GM19468 (cell line): ENCODE data around the gene PPP1R1B.

ENCODE experiments used
- ATAC-seq: cut with Tn5 transposase; IDR thresholded peaks from one replicate; pipeline ENCODE4 v1.9.1; 2021; ENCODE audit warnings: mild to moderate bottlenecking, moderate library complexity, moderate number of reproducible peaks; ENCODE audit not compliant: unreplicated experiment; ENCODE audit errors: extremely low read depth

Gene PPP1R1B

GRCh38 chr17:39648616-39649366 lies 22.0 kb downstream of the PPP1R1B start:
- no peak for ATAC-seq

GRCh38 chr17:39650121-39650579 lies 23.4 kb downstream of the PPP1R1B start:
- no peak for ATAC-seq

GRCh38 chr17:39651923-39652586 lies 25.3 kb downstream of the PPP1R1B start:
- no peak for ATAC-seq

GRCh38 chr17:39652587-39653315 lies 26.0 kb downstream of the PPP1R1B start:
- no peak for ATAC-seq

- ATAC-seq: no peak
These were observed 26.5 kb downstream of the PPP1R1B start for GRCh38 chr17:39653316-39653661.

- no peak for ATAC-seq
These were observed 27.0 kb downstream of the PPP1R1B start for GRCh38 chr17:39653662-39654331.

- no peak for ATAC-seq
These were observed 28.4 kb downstream of the PPP1R1B start for GRCh38 chr17:39655105-39655504.

- ATAC-seq: no peak
These were observed 31.6 kb downstream of the PPP1R1B start for GRCh38 chr17:39658346-39658745.

- ATAC-seq: no peak
These were observed 32.0 kb downstream of the PPP1R1B start for GRCh38 chr17:39658760-39659159.

- no peak for ATAC-seq
These were observed 32.7 kb downstream of the PPP1R1B start for GRCh38 chr17:39659279-39660010.

GRCh38 chr17:39660011-39660360 lies 33.2 kb downstream of the PPP1R1B start:
- ATAC-seq: no peak

- no peak for ATAC-seq
These were observed 33.9 kb downstream of the PPP1R1B start for GRCh38 chr17:39660397-39661385.

GRCh38 chr17:39661744-39662541 lies 35.2 kb downstream of the PPP1R1B start:
- no peak for ATAC-seq

- no peak for ATAC-seq
These were observed 36.0 kb downstream of the PPP1R1B start for GRCh38 chr17:39662551-39663339.

GRCh38 chr17:39663340-39663687 lies 36.6 kb downstream of the PPP1R1B start:
- ATAC-seq: no peak

GRCh38 chr17:39663688-39664580 lies 37.2 kb downstream of the PPP1R1B start:
- no peak for ATAC-seq
